Astrocyte (in vitro differentiated cells and primary cell): Measurements from ENCODE around the gene PCCB. TPM values are rescaled to one million over a fixed set of nuclear protein-coding genes. Genes with fewer than 3 reads are reported as not detected.
A peak's percentile ranks its signal among the peaks of the same experiment; 100 is the strongest.
"Not testable (repeated sequence)": the region's sequence is repeated elsewhere in the genome, so short reads cannot be mapped to it uniquely, and the experiment has no call there.

ENCODE experiments used
- DNase-seq: peaks from one replicate; pipeline ENCODE4 v3.0.0-alpha.2; 2010; ENCODE audit warnings: low read depth
- FAIRE-seq: peaks from 2 replicates; lab custom pipeline; 2011; peaks lifted over from hg19 to GRCh38; lab: Jason Lieb, UNC
- H2AFZ ChIP-seq: 2 replicates; pipeline ENCODE4 v1.6.0; 2012; ENCODE audit warnings: low read depth, low read length, inconsistent platforms
- H3K27ac ChIP-seq: 2 replicates; pipeline ENCODE4 v1.5.1; 2011; ENCODE audit warnings: low read depth, low read length, inconsistent platforms
- H3K27me3 ChIP-seq: 2 replicates; pipeline ENCODE4 v1.6.0; 2011; ENCODE audit warnings: low read length, inconsistent platforms; ENCODE audit not compliant: insufficient read depth
- H3K36me3 ChIP-seq: 2 replicates; pipeline ENCODE4 v1.5.1; 2011; ENCODE audit warnings: low read length, inconsistent platforms; ENCODE audit not compliant: insufficient read depth
- H3K4me1 ChIP-seq: 2 replicates; pipeline ENCODE4 v1.5.1; 2011; ENCODE audit warnings: low read length, inconsistent platforms; ENCODE audit not compliant: insufficient read depth
- H3K4me2 ChIP-seq: 2 replicates; pipeline ENCODE4 v1.6.0; 2012; ENCODE audit warnings: low read length, inconsistent platforms
- H3K4me3 ChIP-seq: 2 replicates; pipeline ENCODE4 v1.5.1; 2011; ENCODE audit warnings: low read depth, mild to moderate bottlenecking, low read length, inconsistent platforms; ENCODE audit not compliant: insufficient read depth
- H3K79me2 ChIP-seq: 2 replicates; pipeline ENCODE4 v1.6.0; 2012; ENCODE audit warnings: mild to moderate bottlenecking, low read length, inconsistent platforms; ENCODE audit not compliant: insufficient read depth
- H3K9ac ChIP-seq: 2 replicates; pipeline ENCODE4 v1.6.0; 2012; ENCODE audit warnings: mild to moderate bottlenecking, low read length, inconsistent platforms
- H3K9me3 ChIP-seq: 2 replicates; pipeline ENCODE4 v1.5.1; 2012; ENCODE audit warnings: low read depth, mild to moderate bottlenecking, low read length, inconsistent platforms; ENCODE audit not compliant: insufficient read depth
- H4K20me1 ChIP-seq: 2 replicates; pipeline ENCODE4 v1.6.0; 2012; ENCODE audit warnings: low read length, inconsistent platforms; ENCODE audit not compliant: insufficient read depth
- H3K27ac Mint-ChIP-seq: one replicate; pipeline ENCODE4 v1.8.0; 2021; ENCODE audit warnings: mild to moderate bottlenecking, mixed read lengths; ENCODE audit not compliant: unreplicated experiment
- H3K27me3 Mint-ChIP-seq: one replicate; pipeline ENCODE4 v1.8.0; 2021; ENCODE audit warnings: low read depth, mixed read lengths; ENCODE audit not compliant: unreplicated experiment
- H3K36me3 Mint-ChIP-seq: one replicate; pipeline ENCODE4 v1.8.0; 2021; ENCODE audit warnings: low read depth, mixed read lengths; ENCODE audit not compliant: unreplicated experiment
- H3K4me1 Mint-ChIP-seq: one replicate; pipeline ENCODE4 v1.8.0; 2021; ENCODE audit warnings: low read depth, mixed read lengths; ENCODE audit not compliant: unreplicated experiment
- H3K4me3 Mint-ChIP-seq: one replicate; pipeline ENCODE4 v1.8.0; 2021; ENCODE audit warnings: mild to moderate bottlenecking, moderate library complexity, mixed read lengths; ENCODE audit not compliant: unreplicated experiment
- H3K9me3 Mint-ChIP-seq: one replicate; pipeline ENCODE4 v1.8.0; 2021; ENCODE audit warnings: mild to moderate bottlenecking, mixed read lengths; ENCODE audit not compliant: unreplicated experiment
- EZH2 ChIP-seq: IDR thresholded peaks from 2 replicates; pipeline ENCODE4 v1.6.1; 2012; ENCODE audit warnings: mild to moderate bottlenecking, low read length, inconsistent platforms; ENCODE audit not compliant: insufficient read depth
- total RNA-seq: library from RNA; stranded (reverse); gene quantifications from 2 replicates; pipeline ENCODE4 v1.2.1, GENCODE V29; 2021
- TF ChIP-seq, protein P1 (sequence below): IDR thresholded peaks from 2 replicates; pipeline ENCODE4 v1.5.1; 2011; ENCODE audit warnings: low read depth, mild to moderate bottlenecking, inconsistent platforms, low read length, moderate library complexity; ENCODE audit not compliant: insufficient read depth

Gene PCCB
- total RNA-seq, 1 donor from 2014 or later, result 41.3 TPM

DNA sequence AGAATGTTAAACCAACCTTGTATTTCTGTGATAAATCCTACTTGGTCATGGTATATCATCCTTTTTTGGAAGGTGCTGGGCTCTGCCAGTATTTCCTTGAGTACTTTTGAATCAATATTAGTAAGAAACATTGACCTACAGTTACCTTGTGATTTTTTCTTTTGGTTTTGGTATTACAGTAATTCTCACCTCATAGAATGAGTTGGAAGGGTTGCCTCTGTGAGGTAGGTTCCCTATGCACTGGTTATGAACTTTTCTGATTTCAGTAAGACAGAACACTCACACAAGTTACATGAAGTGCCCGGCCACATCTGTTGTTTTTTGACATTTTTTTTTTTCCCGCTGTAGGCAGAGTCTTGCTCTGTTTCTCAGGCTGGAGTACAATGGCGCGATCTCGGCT lies 20.0 kb downstream of the PCCB start:
- TF ChIP-seq, protein P1, sequence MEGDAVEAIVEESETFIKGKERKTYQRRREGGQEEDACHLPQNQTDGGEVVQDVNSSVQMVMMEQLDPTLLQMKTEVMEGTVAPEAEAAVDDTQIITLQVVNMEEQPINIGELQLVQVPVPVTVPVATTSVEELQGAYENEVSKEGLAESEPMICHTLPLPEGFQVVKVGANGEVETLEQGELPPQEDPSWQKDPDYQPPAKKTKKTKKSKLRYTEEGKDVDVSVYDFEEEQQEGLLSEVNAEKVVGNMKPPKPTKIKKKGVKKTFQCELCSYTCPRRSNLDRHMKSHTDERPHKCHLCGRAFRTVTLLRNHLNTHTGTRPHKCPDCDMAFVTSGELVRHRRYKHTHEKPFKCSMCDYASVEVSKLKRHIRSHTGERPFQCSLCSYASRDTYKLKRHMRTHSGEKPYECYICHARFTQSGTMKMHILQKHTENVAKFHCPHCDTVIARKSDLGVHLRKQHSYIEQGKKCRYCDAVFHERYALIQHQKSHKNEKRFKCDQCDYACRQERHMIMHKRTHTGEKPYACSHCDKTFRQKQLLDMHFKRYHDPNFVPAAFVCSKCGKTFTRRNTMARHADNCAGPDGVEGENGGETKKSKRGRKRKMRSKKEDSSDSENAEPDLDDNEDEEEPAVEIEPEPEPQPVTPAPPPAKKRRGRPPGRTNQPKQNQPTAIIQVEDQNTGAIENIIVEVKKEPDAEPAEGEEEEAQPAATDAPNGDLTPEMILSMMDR, result no peak
- no peak for TF ChIP-seq EZH2
- Mint-ChIP-seq H3K4me1 (peaks cover 4% of the 10 kb centered on the region), H3K36me3 (peaks cover 11% of the 10 kb centered on the region), H3K9me3 (no peaks in the 10 kb centered on the region), H3K4me3 (no peak overlapping the region), H3K27ac (no peak overlapping the region), H3K27me3 (no peaks in the 10 kb centered on the region)
- Histone ChIP-seq H3K36me3 (no peaks in the 10 kb centered on the region), H3K4me3 (no peak overlapping the region), H3K27ac (no peak overlapping the region), H3K27me3 (no peaks in the 10 kb centered on the region), H3K4me1 (no peaks in the 10 kb centered on the region), H2AFZ (no peak overlapping the region), H3K9me3 (no peaks in the 10 kb centered on the region), H3K79me2 (peaks cover 8% of the 10 kb centered on the region), H4K20me1 (peaks cover 11% of the 10 kb centered on the region), H3K9ac (no peak overlapping the region), H3K4me2 (no peak overlapping the region)
- no peak for FAIRE-seq
- no peak for DNase-seq

DNA sequence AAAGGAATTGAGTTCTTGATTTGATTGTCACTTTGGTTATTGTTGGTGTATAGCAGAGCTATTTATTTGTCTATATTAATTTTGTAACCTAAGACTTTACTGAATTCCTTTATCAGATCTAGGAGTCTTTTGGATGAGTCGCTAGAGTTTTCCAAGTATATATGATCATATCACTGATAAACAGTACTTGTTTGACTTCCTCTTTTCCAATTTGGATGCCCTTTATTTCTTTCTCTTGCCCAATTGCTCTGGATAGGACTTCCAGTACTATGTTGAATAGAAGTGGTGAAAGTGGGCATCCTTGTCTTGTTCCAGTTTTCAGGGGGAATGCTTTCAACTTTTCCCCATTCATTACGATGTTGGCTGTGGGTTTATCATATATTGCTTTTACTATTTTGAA lies 21.5 kb downstream of the PCCB start:
- H3K4me1 Mint-ChIP-seq, H3K9me3 ChIP-seq, H3K27me3 Mint-ChIP-seq, H3K27ac Mint-ChIP-seq, H2AFZ ChIP-seq, FAIRE-seq, H3K9ac ChIP-seq, H3K79me2 ChIP-seq, H3K4me3 Mint-ChIP-seq, H3K36me3 ChIP-seq, H3K36me3 Mint-ChIP-seq, H3K9me3 Mint-ChIP-seq, H3K4me1 ChIP-seq, H3K4me3 ChIP-seq, H3K27me3 ChIP-seq, H3K4me2 ChIP-seq, DNase-seq, H3K27ac ChIP-seq: not testable (repeated sequence)
- peaks cover 15% of the 10 kb centered on the region for H4K20me1 ChIP-seq

DNA sequence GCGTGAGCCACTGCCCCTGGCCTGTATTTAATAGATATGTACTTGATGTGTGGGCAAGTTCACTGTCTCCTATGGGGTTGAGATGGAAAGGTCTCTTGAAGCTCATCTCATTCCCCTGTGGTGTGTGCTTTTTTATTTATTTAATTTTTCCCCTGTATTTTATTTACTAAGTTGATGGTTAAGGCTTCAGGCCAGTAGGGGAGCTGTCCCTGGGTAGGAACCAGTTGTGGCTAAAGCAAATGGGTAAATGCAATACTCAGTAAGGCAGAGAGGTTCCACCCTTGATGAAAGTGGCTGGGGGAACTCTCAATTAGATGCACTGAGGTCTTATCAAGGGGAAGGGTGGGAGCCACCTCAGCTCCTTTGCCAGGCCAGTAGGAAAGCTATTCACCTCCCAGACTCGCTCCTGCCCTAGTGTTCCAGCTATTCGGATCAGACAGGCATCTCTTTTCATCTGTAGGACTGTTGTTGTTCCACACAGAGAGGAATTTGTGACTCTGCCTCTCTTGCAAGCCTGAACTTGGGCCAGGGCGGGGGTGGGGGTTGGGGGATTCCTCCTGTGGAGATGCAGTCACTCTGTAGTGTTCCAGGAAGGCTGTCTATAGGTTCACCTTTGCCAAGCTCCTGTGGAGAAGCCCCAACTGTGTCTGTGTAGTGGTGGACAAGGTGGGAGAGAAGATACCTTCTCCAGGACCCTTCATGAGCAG lies 26.1 kb downstream of the PCCB start:
- H3K4me1 Mint-ChIP-seq, result peaks cover 16% of the 10 kb centered on the region
- H3K9me3 Mint-ChIP-seq, result peaks cover 2% of the 10 kb centered on the region
- DNase-seq, result no peak
- peak overlapping the region; percentile 18 for H3K4me3 Mint-ChIP-seq
- Histone ChIP-seq H4K20me1 (peaks cover 15% of the 10 kb centered on the region), H3K9ac (no peak overlapping the region), H3K9me3 (no peaks in the 10 kb centered on the region), H3K4me1 (no peaks in the 10 kb centered on the region), H3K79me2 (peaks cover 8% of the 10 kb centered on the region), H2AFZ (no peak overlapping the region), H3K4me3 (no peak overlapping the region), H3K27me3 (no peaks in the 10 kb centered on the region), H3K36me3 (no peaks in the 10 kb centered on the region), H3K27ac (no peak overlapping the region), H3K4me2 (no peak overlapping the region)
- peaks cover 14% of the 10 kb centered on the region for H3K36me3 Mint-ChIP-seq
- peak overlapping the region; percentile 49 for H3K27ac Mint-ChIP-seq
- no peak for TF ChIP-seq EZH2
- TF ChIP-seq, protein P1, result no peak
- no peak for FAIRE-seq
- no peaks in the 10 kb centered on the region for H3K27me3 Mint-ChIP-seq
